H9 (cell line): ENCODE results near the gene ARMC12. TPM values are rescaled to one million over a fixed set of nuclear protein-coding genes. Genes with fewer than 3 reads are reported as not detected.

Source experiments
- DNase-seq: peaks from one replicate; pipeline ENCODE4 v3.0.0-alpha.2; 2017
- H2AFZ ChIP-seq: one replicate; pipeline ENCODE4 v1.6.1; 2013; ENCODE audit warnings: mild to moderate bottlenecking, low read length, control low read depth, moderate library complexity
- H2AK5ac ChIP-seq: 2 replicates; pipeline ENCODE4 v1.6.1; 2013; ENCODE audit warnings: low read length, control low read depth, mixed read lengths; ENCODE audit not compliant: insufficient read length
- H2BK120ac ChIP-seq: one replicate; pipeline ENCODE4 v1.6.1; 2013; ENCODE audit warnings: low read depth, mild to moderate bottlenecking, low read length, control low read depth, inconsistent platforms; ENCODE audit not compliant: poor library complexity, severe bottlenecking
- H2BK12ac ChIP-seq: 2 replicates; pipeline ENCODE4 v1.6.1; 2013; ENCODE audit warnings: low read length, control low read depth, mixed read lengths, low read depth; ENCODE audit not compliant: insufficient read length
- H2BK15ac ChIP-seq: 2 replicates; pipeline ENCODE4 v1.6.1; 2013; ENCODE audit warnings: low read depth, low read length, control low read depth
- H2BK20ac ChIP-seq: one replicate; pipeline ENCODE4 v1.6.1; 2013; ENCODE audit warnings: low read depth, mild to moderate bottlenecking, low read length, control low read depth, inconsistent platforms; ENCODE audit not compliant: poor library complexity, severe bottlenecking
- H2BK5ac ChIP-seq: 2 replicates; pipeline ENCODE4 v1.6.1; 2013; ENCODE audit warnings: low read length, control low read depth, mixed read lengths; ENCODE audit not compliant: insufficient read length
- H3K14ac ChIP-seq: 2 replicates; pipeline ENCODE4 v1.6.1; 2013; ENCODE audit warnings: low read length, control low read depth; ENCODE audit not compliant: insufficient read depth
- H3K18ac ChIP-seq: 2 replicates; pipeline ENCODE4 v1.6.1; 2013; ENCODE audit warnings: low read depth, mild to moderate bottlenecking, mixed read lengths, low read length, control low read depth; ENCODE audit not compliant: insufficient read length
- H3K23ac ChIP-seq: 2 replicates; pipeline ENCODE4 v1.6.1; 2013; ENCODE audit warnings: low read length, control low read depth, mixed read lengths, low read depth; ENCODE audit not compliant: insufficient read length
- H3K23me2 ChIP-seq: 2 replicates; pipeline ENCODE4 v1.6.1; 2013; ENCODE audit warnings: low read depth, mild to moderate bottlenecking, mixed read lengths, low read length, control low read depth; ENCODE audit not compliant: insufficient read length, poor library complexity, severe bottlenecking
- H3K27ac ChIP-seq: 2 replicates; pipeline ENCODE4 v1.5.1; 2013; ENCODE audit warnings: low read length, control low read depth, mixed read lengths, low read depth; ENCODE audit not compliant: insufficient read length
- H3K27me3 ChIP-seq: 2 replicates; pipeline ENCODE4 v1.6.1; 2013; ENCODE audit warnings: low read length, control low read depth, inconsistent platforms; ENCODE audit not compliant: insufficient read depth
- H3K4ac ChIP-seq: 2 replicates; pipeline ENCODE4 v1.6.1; 2013; ENCODE audit warnings: low read depth, mild to moderate bottlenecking, control low read depth, inconsistent platforms, low read length, moderate library complexity
- H3K4me1 ChIP-seq: 2 replicates; pipeline ENCODE4 v1.6.1; 2013; ENCODE audit warnings: low read length, control low read depth, inconsistent platforms; ENCODE audit not compliant: insufficient read depth
- H3K4me2 ChIP-seq: 2 replicates; pipeline ENCODE4 v1.6.1; 2013; ENCODE audit warnings: low read length, control low read depth, mixed read lengths; ENCODE audit not compliant: insufficient read length, insufficient read depth
- H3K56ac ChIP-seq: 2 replicates; pipeline ENCODE4 v1.6.1; 2013; ENCODE audit warnings: low read depth, mild to moderate bottlenecking, mixed read lengths, low read length, control low read depth; ENCODE audit not compliant: insufficient read length
- H3K79me1 ChIP-seq: 2 replicates; pipeline ENCODE4 v1.6.1; 2013; ENCODE audit warnings: low read depth, mild to moderate bottlenecking, moderate library complexity, low read length, control low read depth, inconsistent platforms; ENCODE audit not compliant: insufficient read depth, poor library complexity, severe bottlenecking
- H3K79me2 ChIP-seq: 2 replicates; pipeline ENCODE4 v1.6.1; 2013; ENCODE audit warnings: low read length, control low read depth, inconsistent platforms; ENCODE audit not compliant: insufficient read depth
- H3K9ac ChIP-seq: 2 replicates; pipeline ENCODE4 v1.6.1; 2013; ENCODE audit warnings: low read length, control low read depth, mixed read lengths; ENCODE audit not compliant: insufficient read length; ENCODE audit errors: extremely low read depth
- H3K9me3 ChIP-seq: one replicate; pipeline ENCODE4 v1.6.1; 2013; ENCODE audit warnings: low read depth, low read length, inconsistent platforms; ENCODE audit not compliant: control insufficient read depth
- H3T11ph ChIP-seq: one replicate; pipeline ENCODE4 v1.6.1; 2013; ENCODE audit warnings: mild to moderate bottlenecking, low read length, control low read depth, inconsistent platforms
- H4K20me1 ChIP-seq: one replicate; pipeline ENCODE4 v1.6.1; 2013; ENCODE audit not compliant: control insufficient read depth, insufficient read length, insufficient read depth
- H4K5ac ChIP-seq: 2 replicates; pipeline ENCODE4 v1.6.1; 2013; ENCODE audit warnings: low read depth, mild to moderate bottlenecking, mixed read lengths, low read length, control low read depth; ENCODE audit not compliant: insufficient read length
- H4K8ac ChIP-seq: replicated peaks from 2 replicates; pipeline ENCODE4 v1.6.1; 2013; ENCODE audit warnings: low read length, control low read depth, mixed read lengths, low read depth; ENCODE audit not compliant: insufficient read length
- H4K91ac ChIP-seq: 2 replicates; pipeline ENCODE4 v1.6.1; 2013; ENCODE audit warnings: low read depth, mild to moderate bottlenecking, moderate library complexity, mixed read lengths, low read length, control low read depth; ENCODE audit not compliant: insufficient read length
- H3K27ac Mint-ChIP-seq, 3 experiments: 2 replicates in 2 of 3; 3 replicates in 1 of 3; pipeline ENCODE4 v1.8.0; 2020 to 2021; ENCODE audit warnings: mixed read lengths in 3 of 3, mild to moderate bottlenecking in 1 of 3, moderate library complexity in 1 of 3
- H3K27me3 Mint-ChIP-seq: 2 replicates; pipeline ENCODE4 v1.8.0; 2021; ENCODE audit warnings: low read depth, mild to moderate bottlenecking, moderate library complexity, mixed read lengths
- H3K36me3 Mint-ChIP-seq, 3 experiments: 2 replicates in 2 of 3; 3 replicates in 1 of 3; pipeline ENCODE4 v1.8.0; 2020 to 2021; ENCODE audit warnings: low read depth in 3 of 3, mixed read lengths in 3 of 3; ENCODE audit not compliant: insufficient read depth in 1 of 3
- H3K4me1 Mint-ChIP-seq, 2 experiments: 2 replicates each; pipeline ENCODE4 v1.8.0; 2020; ENCODE audit warnings: mixed read lengths in 2 of 2
- H3K4me3 Mint-ChIP-seq, 2 experiments: 2 replicates in 1 of 2; 3 replicates in 1 of 2; pipeline ENCODE4 v1.8.0; 2020 to 2021; ENCODE audit warnings: mild to moderate bottlenecking in 2 of 2, mixed read lengths in 2 of 2, moderate library complexity in 1 of 2
- H3K9me3 Mint-ChIP-seq, 2 experiments: 2 replicates in 1 of 2; 3 replicates in 1 of 2; pipeline ENCODE4 v1.8.0; 2020; ENCODE audit warnings: mild to moderate bottlenecking in 2 of 2, mixed read lengths in 2 of 2, moderate library complexity in 1 of 2
- CTCF ChIP-seq: fragments of 200-600 bp; sonication (generic); conservative IDR thresholded peaks from 3 replicates; pipeline ENCODE4 v1.8.0; 2021; ENCODE audit warnings: antibody characterized with exemption, mild to moderate bottlenecking
- WGBS: extraction: QIAGEN DNeasy Blood & Tissue Kit; methylation state at CpG from one replicate; pipeline ENCODE4 v1.1.7; 2013; ENCODE audit warnings: missing lambda C conversion rate, low lambda C conversion rate, mixed read lengths; ENCODE audit not compliant: insufficient read length; ENCODE audit errors: extremely low coverage; 5-methylcytosine and 5-hydroxymethylcytosine counted together
- total RNA-seq: library from RNA; stranded (reverse); gene quantifications from 2 replicates; pipeline ENCODE4 v1.2.1, GENCODE V29; 2021

The ARMC12 gene
- total RNA-seq, 1 experiment from 2014 or later = 1.7 TPM

- Mint-ChIP-seq H3K27ac (no peak overlapping the region), H3K4me1 (no peaks in the 10 kb centered on the region), H3K9me3 (peaks cover 7% of the 10 kb centered on the region in 2 experiments; a peak in 4 of 5 replicates), H3K27me3 (no peaks in the 10 kb centered on the region), H3K4me3 (no peak overlapping the region), H3K36me3 (peaks cover 2 to 4% (median 2%) of the 10 kb centered on the region in 3 experiments; a peak in 2 of 7 replicates)
- Histone ChIP-seq H3K56ac (no peak overlapping the region), H3K23ac (no peak overlapping the region), H2BK12ac (no peak overlapping the region), H3K79me2 (no peaks in the 10 kb centered on the region), H3K14ac (no peak overlapping the region), H2BK15ac (no peak overlapping the region), H2BK120ac (no peak overlapping the region), H3K79me1 (no peaks in the 10 kb centered on the region), H3T11ph (no peak overlapping the region), H2AFZ (no peak overlapping the region), H3K27ac (no peak overlapping the region), H4K20me1 (no peaks in the 10 kb centered on the region), H3K9ac (no peak overlapping the region), H2BK20ac (no peak overlapping the region), H3K4ac (no peak overlapping the region), H3K27me3 (no peaks in the 10 kb centered on the region), H3K23me2 (no peaks in the 10 kb centered on the region), H3K4me2 (no peak overlapping the region), H4K91ac (no peak overlapping the region), H3K4me1 (no peaks in the 10 kb centered on the region), H3K18ac (no peak overlapping the region), H4K5ac (no peak overlapping the region), H2BK5ac (no peak overlapping the region), H4K8ac (no peak overlapping the region), H2AK5ac (no peak overlapping the region), H3K9me3 (no peaks in the 10 kb centered on the region)
- no peak for DNase-seq
- TF ChIP-seq CTCF = no peak
- no CpG with 5 or more reads among the region's 3 CpGs for WGBS
These were observed 30.4 kb upstream of the ARMC12 start for GRCh38 chr6:35706468-35706867.
